Liver (tissue), 3 donors: Measurements from ENCODE around the gene CCL24.

Source experiments
- ATF3 ChIP-seq: IDR thresholded peaks from 2 replicates; pipeline ENCODE4 v1.6.1; 2016; ENCODE audit warnings: antibody characterized with exemption
- EGR1 ChIP-seq, 2 donors: IDR thresholded peaks; 2 replicates each; pipeline ENCODE4 v1.6.1; 2016 to 2018; ENCODE audit warnings: antibody characterized with exemption in 2 of 2, low read depth in 2 of 2
- FOXA1 ChIP-seq: IDR thresholded peaks from 2 replicates; pipeline ENCODE4 v1.6.1; 2016; ENCODE audit warnings: antibody characterized with exemption
- FOXA2 ChIP-seq: IDR thresholded peaks from 2 replicates; pipeline ENCODE4 v1.6.1; 2016; ENCODE audit warnings: antibody characterized with exemption
- GABPA ChIP-seq, 2 donors: IDR thresholded peaks in 1 of 2; conservative IDR thresholded peaks in 1 of 2; 2 replicates each; pipeline ENCODE4 v1.6.1; 2016; ENCODE audit warnings: antibody characterized with exemption in 2 of 2, mild to moderate bottlenecking in 1 of 2, moderate library complexity in 1 of 2
- RAD21 ChIP-seq, 2 donors: IDR thresholded peaks; 2 replicates each; pipeline ENCODE4 v1.6.1; 2016; ENCODE audit warnings: antibody characterized with exemption in 2 of 2, mild to moderate bottlenecking in 2 of 2
- SP1 ChIP-seq: IDR thresholded peaks from 2 replicates; pipeline ENCODE4 v1.6.1; 2018; ENCODE audit warnings: antibody characterized with exemption, mild to moderate bottlenecking
- TAF1 ChIP-seq: conservative IDR thresholded peaks from 2 replicates; pipeline ENCODE4 v1.6.1; 2016; ENCODE audit warnings: antibody characterized with exemption, mild to moderate bottlenecking
- YY1 ChIP-seq: IDR thresholded peaks from 2 replicates; pipeline ENCODE4 v1.6.1; 2016; ENCODE audit warnings: antibody characterized with exemption, mild to moderate bottlenecking
- TF ChIP-seq, protein P1 (sequence below): fragments of 150-350 bp; IDR thresholded peaks from 2 replicates; pipeline ENCODE4 v1.5.1; 2017; ENCODE audit warnings: improper control_type of control experiment, low read depth, low read length; ENCODE audit not compliant: missing input control
- TF ChIP-seq, protein P2 (sequence below): IDR thresholded peaks from 2 replicates; pipeline ENCODE4 v1.6.1; 2016; ENCODE audit warnings: antibody characterized with exemption
- TF ChIP-seq, protein P3 (sequence below): IDR thresholded peaks from 2 replicates; pipeline ENCODE4 v1.6.1; 2016; ENCODE audit warnings: antibody characterized with exemption
- TF ChIP-seq, protein P4 (sequence below): IDR thresholded peaks from 2 replicates; pipeline ENCODE4 v1.6.1; 2016; ENCODE audit warnings: antibody characterized with exemption, mild to moderate bottlenecking
- donor health status: healthy.
- donor health status: healthy.

DNA sequence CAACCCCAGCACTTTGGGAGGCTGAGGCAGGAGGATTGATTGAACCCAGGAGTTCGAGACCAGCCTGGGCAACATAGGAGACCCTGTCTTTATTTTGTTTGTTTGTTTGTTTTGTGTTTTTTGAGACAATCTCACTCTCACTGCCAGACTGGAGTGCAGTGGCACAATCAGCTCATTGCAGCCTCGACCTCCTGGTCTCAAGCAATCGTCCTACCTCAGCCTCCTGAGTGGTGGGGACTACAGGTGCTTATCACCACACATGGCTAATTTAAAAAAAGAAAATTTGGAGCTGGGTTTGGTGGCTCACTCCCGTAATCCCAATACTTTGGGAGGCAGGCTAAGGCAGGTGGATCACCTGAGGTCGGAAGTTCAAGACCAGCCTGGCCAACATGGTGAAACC is 30.6 kb upstream of the CCL24 start:
- TF ChIP-seq TAF1 = no peak
- TF ChIP-seq, protein P1, sequence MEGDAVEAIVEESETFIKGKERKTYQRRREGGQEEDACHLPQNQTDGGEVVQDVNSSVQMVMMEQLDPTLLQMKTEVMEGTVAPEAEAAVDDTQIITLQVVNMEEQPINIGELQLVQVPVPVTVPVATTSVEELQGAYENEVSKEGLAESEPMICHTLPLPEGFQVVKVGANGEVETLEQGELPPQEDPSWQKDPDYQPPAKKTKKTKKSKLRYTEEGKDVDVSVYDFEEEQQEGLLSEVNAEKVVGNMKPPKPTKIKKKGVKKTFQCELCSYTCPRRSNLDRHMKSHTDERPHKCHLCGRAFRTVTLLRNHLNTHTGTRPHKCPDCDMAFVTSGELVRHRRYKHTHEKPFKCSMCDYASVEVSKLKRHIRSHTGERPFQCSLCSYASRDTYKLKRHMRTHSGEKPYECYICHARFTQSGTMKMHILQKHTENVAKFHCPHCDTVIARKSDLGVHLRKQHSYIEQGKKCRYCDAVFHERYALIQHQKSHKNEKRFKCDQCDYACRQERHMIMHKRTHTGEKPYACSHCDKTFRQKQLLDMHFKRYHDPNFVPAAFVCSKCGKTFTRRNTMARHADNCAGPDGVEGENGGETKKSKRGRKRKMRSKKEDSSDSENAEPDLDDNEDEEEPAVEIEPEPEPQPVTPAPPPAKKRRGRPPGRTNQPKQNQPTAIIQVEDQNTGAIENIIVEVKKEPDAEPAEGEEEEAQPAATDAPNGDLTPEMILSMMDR = no peak
- TF ChIP-seq FOXA2 = no peak
- TF ChIP-seq, protein P2, sequence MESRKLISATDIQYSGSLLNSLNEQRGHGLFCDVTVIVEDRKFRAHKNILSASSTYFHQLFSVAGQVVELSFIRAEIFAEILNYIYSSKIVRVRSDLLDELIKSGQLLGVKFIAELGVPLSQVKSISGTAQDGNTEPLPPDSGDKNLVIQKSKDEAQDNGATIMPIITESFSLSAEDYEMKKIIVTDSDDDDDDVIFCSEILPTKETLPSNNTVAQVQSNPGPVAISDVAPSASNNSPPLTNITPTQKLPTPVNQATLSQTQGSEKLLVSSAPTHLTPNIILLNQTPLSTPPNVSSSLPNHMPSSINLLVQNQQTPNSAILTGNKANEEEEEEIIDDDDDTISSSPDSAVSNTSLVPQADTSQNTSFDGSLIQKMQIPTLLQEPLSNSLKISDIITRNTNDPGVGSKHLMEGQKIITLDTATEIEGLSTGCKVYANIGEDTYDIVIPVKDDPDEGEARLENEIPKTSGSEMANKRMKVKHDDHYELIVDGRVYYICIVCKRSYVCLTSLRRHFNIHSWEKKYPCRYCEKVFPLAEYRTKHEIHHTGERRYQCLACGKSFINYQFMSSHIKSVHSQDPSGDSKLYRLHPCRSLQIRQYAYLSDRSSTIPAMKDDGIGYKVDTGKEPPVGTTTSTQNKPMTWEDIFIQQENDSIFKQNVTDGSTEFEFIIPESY = no peak
- TF ChIP-seq FOXA1 = no peak
- no peak for TF ChIP-seq GABPA (IDR thresholded peaks at IDR 0.05 in 1 of 2, conservative IDR thresholded peaks at IDR 0.05 in 1 of 2)
- TF ChIP-seq, protein P3, sequence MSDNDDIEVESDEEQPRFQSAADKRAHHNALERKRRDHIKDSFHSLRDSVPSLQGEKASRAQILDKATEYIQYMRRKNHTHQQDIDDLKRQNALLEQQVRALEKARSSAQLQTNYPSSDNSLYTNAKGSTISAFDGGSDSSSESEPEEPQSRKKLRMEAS = no peak
- TF ChIP-seq EGR1 (IDR thresholded peaks at IDR 0.05; ENCODE audit: low read depth in 2 of 2) = no peak
- no peak for TF ChIP-seq RAD21 (IDR thresholded peaks at IDR 0.05)
- TF ChIP-seq, protein P4, sequence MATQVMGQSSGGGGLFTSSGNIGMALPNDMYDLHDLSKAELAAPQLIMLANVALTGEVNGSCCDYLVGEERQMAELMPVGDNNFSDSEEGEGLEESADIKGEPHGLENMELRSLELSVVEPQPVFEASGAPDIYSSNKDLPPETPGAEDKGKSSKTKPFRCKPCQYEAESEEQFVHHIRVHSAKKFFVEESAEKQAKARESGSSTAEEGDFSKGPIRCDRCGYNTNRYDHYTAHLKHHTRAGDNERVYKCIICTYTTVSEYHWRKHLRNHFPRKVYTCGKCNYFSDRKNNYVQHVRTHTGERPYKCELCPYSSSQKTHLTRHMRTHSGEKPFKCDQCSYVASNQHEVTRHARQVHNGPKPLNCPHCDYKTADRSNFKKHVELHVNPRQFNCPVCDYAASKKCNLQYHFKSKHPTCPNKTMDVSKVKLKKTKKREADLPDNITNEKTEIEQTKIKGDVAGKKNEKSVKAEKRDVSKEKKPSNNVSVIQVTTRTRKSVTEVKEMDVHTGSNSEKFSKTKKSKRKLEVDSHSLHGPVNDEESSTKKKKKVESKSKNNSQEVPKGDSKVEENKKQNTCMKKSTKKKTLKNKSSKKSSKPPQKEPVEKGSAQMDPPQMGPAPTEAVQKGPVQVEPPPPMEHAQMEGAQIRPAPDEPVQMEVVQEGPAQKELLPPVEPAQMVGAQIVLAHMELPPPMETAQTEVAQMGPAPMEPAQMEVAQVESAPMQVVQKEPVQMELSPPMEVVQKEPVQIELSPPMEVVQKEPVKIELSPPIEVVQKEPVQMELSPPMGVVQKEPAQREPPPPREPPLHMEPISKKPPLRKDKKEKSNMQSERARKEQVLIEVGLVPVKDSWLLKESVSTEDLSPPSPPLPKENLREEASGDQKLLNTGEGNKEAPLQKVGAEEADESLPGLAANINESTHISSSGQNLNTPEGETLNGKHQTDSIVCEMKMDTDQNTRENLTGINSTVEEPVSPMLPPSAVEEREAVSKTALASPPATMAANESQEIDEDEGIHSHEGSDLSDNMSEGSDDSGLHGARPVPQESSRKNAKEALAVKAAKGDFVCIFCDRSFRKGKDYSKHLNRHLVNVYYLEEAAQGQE = no peak
- no peak for TF ChIP-seq ATF3
- no peak for TF ChIP-seq YY1
- no peak for TF ChIP-seq SP1
